T-cell (primary cell): ENCODE data around the gene SLC25A42. TPM values are rescaled to one million over a fixed set of nuclear protein-coding genes. Genes with fewer than 3 reads are reported as not detected.
"Not testable (repeated sequence)": the region's sequence is repeated elsewhere in the genome, so short reads cannot be mapped to it uniquely, and the experiment has no call there.

ENCODE experiments used
- ATAC-seq, 4 experiments: fragments of 200-7000 bp in 3 of 4; fragments of 150-1000 bp in 1 of 4; cut with Tn5 transposase; replicated peaks in 1 of 4; 1 replicate in 3 of 4; 2 replicates in 1 of 4; pipeline ENCODE4 v1.10.0; 2021; ENCODE audit warnings: moderate library complexity in 3 of 4, mild to moderate bottlenecking in 2 of 4, moderate number of reproducible peaks in 1 of 4
- CTCF ChIA-PET, 2 donors: fragments of 300-600 bp; sonication (Branson Sonifier 250); formaldehyde crosslinking; loops; one replicate each; lab custom pipeline; 2022; ENCODE audit warnings: antibody characterized with exemption in 2 of 2; lab: Charles Lee
- POLR2A ChIA-PET, 2 donors: fragments of 300-600 bp; sonication (Branson Sonifier 250); formaldehyde crosslinking; loops; one replicate each; lab custom pipeline; 2022; ENCODE audit warnings: antibody characterized with exemption in 2 of 2; lab: Charles Lee
- DNase-seq, 35 experiments: peaks; one replicate each; pipeline versions ENCODE4 v3.0.0 to v3.0.0-alpha.2; 2013 to 2023
- H3K27ac ChIP-seq: one replicate; pipeline ENCODE4 v1.5.1; 2013; ENCODE audit warnings: low read length
- H3K27me3 ChIP-seq, 2 experiments: replicated peaks in 1 of 2; 1 replicate in 1 of 2; 2 replicates in 1 of 2; pipeline versions ENCODE4 v1.6.1 to v1.7.0; 2013; ENCODE audit warnings: low read length in 1 of 2, mixed read lengths in 1 of 2; ENCODE audit not compliant: control insufficient read depth in 2 of 2, insufficient read depth in 2 of 2; ENCODE audit errors: extremely low read depth in 1 of 2
- H3K36me3 ChIP-seq, 2 donors: 1 replicate in 1 of 2; 2 replicates in 1 of 2; pipeline versions ENCODE4 v1.6.1 to v1.7.0; 2013; ENCODE audit warnings: low read length in 1 of 2; ENCODE audit not compliant: control insufficient read depth in 2 of 2, insufficient read depth in 1 of 2; ENCODE audit errors: extremely low read depth in 1 of 2
- H3K4me1 ChIP-seq, 2 experiments: 1 replicate in 1 of 2; 2 replicates in 1 of 2; pipeline versions ENCODE4 v1.6.1 to v1.7.0; 2013; ENCODE audit warnings: low read length in 2 of 2, mixed read lengths in 1 of 2; ENCODE audit not compliant: insufficient read depth in 2 of 2, control insufficient read depth in 1 of 2; ENCODE audit errors: extremely low read depth in 1 of 2
- H3K4me3 ChIP-seq, 2 donors: 1 replicate in 1 of 2; 2 replicates in 1 of 2; pipeline versions ENCODE4 v1.5.1 to v1.7.0; 2013; ENCODE audit warnings: mild to moderate bottlenecking in 2 of 2, low read length in 1 of 2, moderate library complexity in 1 of 2; ENCODE audit not compliant: control insufficient read depth in 1 of 2; ENCODE audit errors: extremely low read depth in 1 of 2
- H3K9me3 ChIP-seq: 2 replicates; pipeline ENCODE4 v1.7.0; 2013
- H3K27ac Mint-ChIP-seq, 2 donors: one replicate each; pipeline ENCODE4 v1.8.0; 2020 to 2021; ENCODE audit warnings: mild to moderate bottlenecking in 2 of 2, mixed read lengths in 2 of 2
- H3K27me3 Mint-ChIP-seq, 2 donors: one replicate each; pipeline ENCODE4 v1.8.0; 2021 to 2022; ENCODE audit warnings: mixed read lengths in 2 of 2
- H3K36me3 Mint-ChIP-seq: one replicate; pipeline ENCODE4 v1.8.0; 2021; ENCODE audit warnings: mixed read lengths
- H3K4me1 Mint-ChIP-seq, 3 donors: one replicate each; pipeline ENCODE4 v1.8.0; 2020 to 2022; ENCODE audit warnings: mixed read lengths in 3 of 3, mild to moderate bottlenecking in 1 of 3
- H3K4me3 Mint-ChIP-seq, 3 donors: one replicate each; pipeline ENCODE4 v1.8.0; 2020 to 2022; ENCODE audit warnings: mild to moderate bottlenecking in 3 of 3, mixed read lengths in 3 of 3, moderate library complexity in 3 of 3
- H3K9me3 Mint-ChIP-seq, 3 donors: one replicate each; pipeline ENCODE4 v1.8.0; 2020 to 2022; ENCODE audit warnings: mixed read lengths in 3 of 3
- WGBS: methylation state at CpG from one replicate; pipeline ENCODE4 v1.1.5; 2013; ENCODE audit warnings: missing lambda C conversion rate; ENCODE audit not compliant: insufficient coverage; 5-methylcytosine and 5-hydroxymethylcytosine counted together
- total RNA-seq, 35 experiments: library from RNA in 6 of 35; stranded (reverse) in 6 of 35; fragments of 120-200 nt in 1 of 35; gene quantifications; one replicate each; pipeline versions ENCODE4 v1.2.1 to v1.2.4 and lab custom pipeline; 2013 to 2026

SLC25A42 gene, protein sequence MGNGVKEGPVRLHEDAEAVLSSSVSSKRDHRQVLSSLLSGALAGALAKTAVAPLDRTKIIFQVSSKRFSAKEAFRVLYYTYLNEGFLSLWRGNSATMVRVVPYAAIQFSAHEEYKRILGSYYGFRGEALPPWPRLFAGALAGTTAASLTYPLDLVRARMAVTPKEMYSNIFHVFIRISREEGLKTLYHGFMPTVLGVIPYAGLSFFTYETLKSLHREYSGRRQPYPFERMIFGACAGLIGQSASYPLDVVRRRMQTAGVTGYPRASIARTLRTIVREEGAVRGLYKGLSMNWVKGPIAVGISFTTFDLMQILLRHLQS
- total RNA-seq (10 to 100 TPM; 24.9 to 35.0 (median 30.5) TPM), total RNA-seq (lab: John Stamatoyannopoulos, UW) (4.7 to 43.4 (median 20.8) reads per million in 29 experiments)
- total RNA-seq (2013) = 16.9 TPM

DNA sequence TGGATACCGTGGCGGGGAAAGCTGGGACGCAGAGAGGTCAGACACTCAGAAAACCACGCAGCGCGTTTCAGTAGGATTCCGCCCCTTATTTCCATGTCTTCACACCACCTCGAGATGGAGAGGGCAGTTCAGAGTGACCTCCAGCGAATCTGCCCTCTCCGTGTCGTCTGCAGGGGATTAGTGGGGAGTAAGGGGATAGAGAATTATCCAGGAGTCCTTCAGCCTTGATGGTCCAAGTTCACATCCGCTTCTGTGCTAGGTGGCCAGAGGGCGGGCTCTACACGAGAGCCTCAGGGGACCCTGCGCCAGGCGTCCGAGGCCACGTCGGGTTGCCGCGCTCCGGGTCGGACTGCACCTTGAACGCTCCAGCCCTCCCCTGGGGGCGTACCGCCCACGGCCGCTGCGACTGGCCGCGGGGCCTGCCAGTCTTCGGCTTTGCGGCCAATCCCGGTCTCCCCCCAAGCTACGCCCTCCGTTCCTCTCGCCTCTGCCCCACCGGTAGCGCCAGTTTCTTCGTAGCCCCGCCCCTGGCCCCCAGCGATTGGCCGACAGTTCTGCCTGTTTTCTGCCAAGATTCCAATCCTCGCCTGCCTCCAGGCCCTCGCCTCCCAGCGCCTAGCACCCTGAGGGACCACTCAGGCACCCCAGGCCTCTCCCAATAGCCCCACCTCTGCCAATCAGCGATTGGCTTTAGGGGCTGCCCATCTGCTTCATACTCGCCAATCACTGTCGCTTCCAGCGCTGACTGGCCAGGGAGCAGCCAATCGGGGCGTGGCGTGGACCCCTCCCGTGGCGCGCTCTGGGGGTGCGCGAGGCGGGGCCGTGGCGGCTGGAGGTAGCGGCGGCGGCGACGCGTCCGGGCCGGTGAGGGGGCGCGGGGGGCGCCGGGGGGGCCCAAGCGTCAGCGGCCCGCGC is at the start of gene SLC25A42:
SLC25A42 (plus strand) TSS at position 812 of the 915 bp plus-strand sequence. CDS start 32,131 bp downstream, outside the sequence.
- no peaks in the 10 kb centered on the region for H3K9me3 Mint-ChIP-seq
- peaks cover 8 to 49% of the 10 kb centered on the region in 2 experiments for H3K4me1 ChIP-seq
- no peaks in the 10 kb centered on the region for H3K36me3 ChIP-seq
- CTCF ChIA-PET = no interaction called here
- H3K9me3 ChIP-seq = no peaks in the 10 kb centered on the region
- POLR2A ChIA-PET = no interaction called here
- DNase-seq (peak; percentile 97 to 100 (median 99)), ATAC-seq (peak; percentile 92 to 94 (median 93))
- H3K27ac ChIP-seq = peak within 1 kb of the TSS; percentile 60
- H3K4me3 ChIP-seq = peak within 1 kb of the TSS; percentile 76 to 86
- no peaks in the 10 kb centered on the region for H3K27me3 Mint-ChIP-seq
- H3K4me1 Mint-ChIP-seq = peaks cover 31 to 47% (median 34%) of the 10 kb centered on the region in 3 donors
- H3K4me3 Mint-ChIP-seq = peak within 1 kb of the TSS; percentile 87 to 95 (median 89)
- H3K27me3 ChIP-seq = no peaks in the 10 kb centered on the region
- H3K27ac Mint-ChIP-seq = peak within 1 kb of the TSS; percentile 74 to 90
- under 1% methylated on average over 46 of the region's 77 CpGs for WGBS
- H3K36me3 Mint-ChIP-seq = peaks cover 8% of the 10 kb centered on the region

DNA sequence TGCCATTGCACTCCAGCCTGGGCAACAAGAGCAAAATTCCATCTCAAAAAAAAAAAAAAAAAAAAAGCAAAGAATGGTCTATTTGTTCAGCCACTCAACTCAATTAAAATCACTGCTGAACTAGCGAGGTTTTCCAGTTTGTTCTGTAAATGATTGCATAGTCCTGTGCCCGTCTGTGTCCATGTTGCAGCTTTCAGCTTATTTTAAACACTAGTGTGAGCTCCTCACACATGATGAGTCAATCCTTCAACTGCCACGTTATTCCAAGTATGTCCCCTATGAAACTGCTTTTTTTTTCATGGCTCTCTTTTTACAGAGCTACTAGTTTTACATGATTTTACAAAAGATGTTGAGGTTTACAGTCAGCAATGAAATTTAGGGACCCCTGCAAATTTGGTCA is 42.7 kb upstream of the SLC25A42 start:
- POLR2A ChIA-PET = interaction anchor here in 1 of 2 donors (0.6 kb wide), 1 partner anchor 9 kb away, joined by 3 read pairs; no protein-coding TSS in a partner anchor
- no peak overlapping the region for H3K27ac Mint-ChIP-seq
- no peak overlapping the region for H3K4me3 ChIP-seq
- no peaks in the 10 kb centered on the region for H3K27me3 Mint-ChIP-seq
- no peak overlapping the region for H3K27ac ChIP-seq
- DNase-seq (no peak), ATAC-seq (no peak)
- no peaks in the 10 kb centered on the region for H3K9me3 Mint-ChIP-seq
- H3K36me3 ChIP-seq = peaks cover 13 to 62% of the 10 kb centered on the region in 2 donors
- H3K36me3 Mint-ChIP-seq = peaks cover 27% of the 10 kb centered on the region
- H3K4me1 Mint-ChIP-seq = peaks cover 16 to 29% (median 21%) of the 10 kb centered on the region in 3 donors
- WGBS = 80% methylated on average over 2 of the region's 3 CpGs
- CTCF ChIA-PET = no interaction called here
- H3K9me3 ChIP-seq = no peaks in the 10 kb centered on the region
- H3K27me3 ChIP-seq = no peaks in the 10 kb centered on the region
- H3K4me3 Mint-ChIP-seq = no peak overlapping the region
- peaks cover 5 to 6% of the 10 kb centered on the region in 2 experiments for H3K4me1 ChIP-seq

DNA sequence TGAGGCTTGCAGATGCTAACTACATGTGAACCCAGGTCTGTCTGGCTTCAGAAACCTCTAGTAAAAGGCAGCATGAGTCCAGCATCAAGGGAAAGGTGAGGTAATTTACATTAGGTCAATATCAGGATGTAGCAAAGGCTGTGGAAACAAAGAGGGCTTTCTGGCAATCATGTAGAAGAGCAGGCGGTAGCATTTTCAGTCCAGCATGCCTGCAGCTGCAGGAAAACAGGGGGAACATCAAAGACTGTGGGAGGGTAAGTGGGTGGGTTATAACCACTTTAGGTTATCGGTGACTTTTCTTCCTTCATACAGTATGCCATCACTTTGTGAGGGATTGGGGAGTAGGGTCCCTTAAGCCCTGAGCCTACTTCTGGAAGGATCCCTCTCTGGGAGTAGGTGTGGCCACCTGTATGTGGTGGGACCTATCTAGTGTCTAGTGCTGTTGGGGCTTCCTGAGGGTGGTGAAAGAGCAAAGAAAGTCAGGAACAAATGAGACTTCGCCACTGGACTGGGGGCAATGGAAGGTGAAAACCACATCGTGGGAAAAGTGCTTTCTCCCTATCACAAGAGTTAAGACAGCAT is 41.3 kb upstream of the SLC25A42 start:
- no peak for DNase-seq
- Mint-ChIP-seq H3K36me3 (peaks cover 33% of the 10 kb centered on the region), H3K9me3 (no peaks in the 10 kb centered on the region), H3K4me3 (no peak overlapping the region), H3K4me1 (peaks cover 27 to 34% (median 34%) of the 10 kb centered on the region in 3 donors), H3K27me3 (no peaks in the 10 kb centered on the region), H3K27ac (peak overlapping the region; percentile 7 to 71)
- no peak for ATAC-seq
- CTCF ChIA-PET = no interaction called here
- Histone ChIP-seq H3K36me3 (peaks cover 13 to 63% of the 10 kb centered on the region in 2 donors), H3K4me1 (peaks cover 5 to 6% of the 10 kb centered on the region in 2 experiments), H3K27me3 (no peaks in the 10 kb centered on the region), H3K27ac (no peak overlapping the region), H3K4me3 (no peak overlapping the region), H3K9me3 (no peaks in the 10 kb centered on the region)
- 68% methylated on average over 2 of the region's 4 CpGs for WGBS
- POLR2A ChIA-PET = no interaction called here

DNA sequence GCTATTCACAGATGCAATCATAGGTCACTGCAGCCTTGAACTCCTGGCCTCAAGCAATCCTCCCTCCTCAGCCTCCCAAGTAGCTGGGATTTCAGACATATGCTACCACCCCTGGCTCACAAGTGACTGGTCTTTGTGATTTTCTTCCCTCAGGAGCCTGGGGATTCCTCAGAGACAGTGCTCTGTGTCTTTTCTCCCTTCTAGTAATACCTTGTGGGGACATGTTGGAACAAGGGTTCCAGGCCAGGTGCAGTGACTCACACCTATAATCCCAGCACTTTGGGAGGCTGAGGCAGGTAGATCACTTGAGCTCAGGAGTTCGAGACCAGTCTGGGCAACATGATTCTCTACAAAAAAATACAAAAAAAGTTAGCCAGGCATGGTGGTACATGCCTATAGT is 40.4 kb upstream of the SLC25A42 start:
- POLR2A ChIA-PET, H3K4me1 ChIP-seq, H3K27ac ChIP-seq, H3K4me3 Mint-ChIP-seq, H3K27me3 Mint-ChIP-seq, DNase-seq, H3K27me3 ChIP-seq, H3K9me3 ChIP-seq, H3K9me3 Mint-ChIP-seq, ATAC-seq, H3K4me3 ChIP-seq, H3K27ac Mint-ChIP-seq, CTCF ChIA-PET: not testable (repeated sequence)
- peaks cover 14 to 63% of the 10 kb centered on the region in 2 donors for H3K36me3 ChIP-seq
- Mint-ChIP-seq H3K36me3 (peaks cover 40% of the 10 kb centered on the region), H3K4me1 (peaks cover 32 to 43% (median 38%) of the 10 kb centered on the region in 3 donors)
- WGBS = no CpG with 5 or more reads among the region's 1 CpG

DNA sequence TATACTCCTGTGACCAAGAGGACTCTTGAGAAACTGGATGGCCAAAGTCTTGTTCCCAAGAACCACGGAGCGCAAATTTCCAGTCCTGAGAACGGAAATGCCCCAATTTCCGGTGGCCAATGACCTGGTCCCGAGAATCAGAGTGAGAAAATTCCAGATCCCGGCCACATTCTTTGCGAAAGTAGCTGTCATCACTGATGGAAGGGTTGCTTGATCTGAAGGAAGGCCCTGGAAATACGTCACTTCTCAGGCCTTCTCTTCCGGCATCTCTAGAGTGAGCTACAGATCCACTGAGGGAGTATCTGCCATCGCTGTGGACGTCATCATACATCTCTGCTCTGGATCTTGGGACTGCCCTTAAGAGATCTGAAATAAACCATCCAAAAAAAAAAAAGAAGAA is 37.9 kb upstream of the SLC25A42 start:
- ChIA-PET POLR2A (no interaction called here), CTCF (no interaction called here)
- ATAC-seq (no peak), DNase-seq (no peak)
- Histone ChIP-seq H3K4me1 (peaks cover 6 to 9% of the 10 kb centered on the region in 2 experiments), H3K27ac (no peak overlapping the region), H3K36me3 (peaks cover 17 to 70% of the 10 kb centered on the region in 2 donors), H3K4me3 (no peak overlapping the region), H3K27me3 (no peaks in the 10 kb centered on the region), H3K9me3 (no peaks in the 10 kb centered on the region)
- H3K27ac Mint-ChIP-seq = no peak overlapping the region
- peaks cover 38 to 44% (median 43%) of the 10 kb centered on the region in 3 donors for H3K4me1 Mint-ChIP-seq
- no peaks in the 10 kb centered on the region for H3K27me3 Mint-ChIP-seq
- H3K9me3 Mint-ChIP-seq = no peaks in the 10 kb centered on the region
- no peak overlapping the region for H3K4me3 Mint-ChIP-seq
- WGBS = 95% methylated on average over 11 of the region's 11 CpGs
- peaks cover 43% of the 10 kb centered on the region for H3K36me3 Mint-ChIP-seq
